CD4-positive, alpha-beta T cell treated with Interleukin-1 beta for 1 hour (primary cell): ENCODE measurements around the gene SGPP2.
"Not testable (repeated sequence)": the region's sequence is repeated elsewhere in the genome, so short reads cannot be mapped to it uniquely, and the experiment has no call there.

ENCODE experiments used
- DNase-seq, 2 donors: peaks; one replicate each; pipeline ENCODE4 v3.0.0-alpha.2; 2020 to 2022

The SGPP2 gene

DNA sequence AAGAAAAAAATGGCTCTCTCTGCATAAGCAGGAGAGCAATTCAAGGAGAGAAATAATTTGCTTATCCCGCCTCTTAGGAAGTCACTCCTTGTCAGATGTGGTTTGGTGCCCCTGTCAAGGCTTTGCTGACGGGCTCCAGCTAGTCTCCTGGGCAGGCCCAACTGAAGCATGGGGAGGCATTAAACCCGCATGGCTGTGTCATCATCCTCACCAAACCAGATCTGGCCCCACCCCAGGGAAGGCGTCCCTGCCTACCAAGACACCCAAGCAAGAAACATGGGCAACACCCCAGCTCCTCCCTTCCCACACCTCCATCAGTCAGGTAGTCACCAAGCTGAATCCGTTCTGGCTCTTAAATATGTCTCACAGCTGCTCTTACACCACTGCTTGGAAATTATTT, 108.0 kb downstream of the SGPP2 start:
- DNase-seq: no peak

DNA sequence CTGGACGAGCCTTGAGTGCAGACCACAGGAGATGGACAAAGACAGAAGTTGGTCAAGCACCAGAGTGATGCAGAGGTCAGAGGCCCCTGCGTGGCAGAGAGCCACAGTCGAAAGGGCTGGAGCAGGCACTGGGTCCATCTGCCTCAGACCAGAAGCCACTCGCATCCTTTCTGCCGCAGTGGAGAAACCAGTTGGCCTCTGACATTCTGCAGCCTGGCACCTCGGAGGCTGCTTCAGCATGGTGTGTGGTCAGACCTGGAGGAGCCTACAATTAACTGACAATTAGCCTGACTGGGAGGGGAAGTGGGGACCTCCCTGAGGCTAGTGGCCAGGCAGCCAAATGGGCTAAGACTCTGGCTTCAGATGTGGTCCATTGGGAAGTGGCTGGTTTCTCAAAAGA, 111.1 kb downstream of the SGPP2 start:
- no peak for DNase-seq

DNA sequence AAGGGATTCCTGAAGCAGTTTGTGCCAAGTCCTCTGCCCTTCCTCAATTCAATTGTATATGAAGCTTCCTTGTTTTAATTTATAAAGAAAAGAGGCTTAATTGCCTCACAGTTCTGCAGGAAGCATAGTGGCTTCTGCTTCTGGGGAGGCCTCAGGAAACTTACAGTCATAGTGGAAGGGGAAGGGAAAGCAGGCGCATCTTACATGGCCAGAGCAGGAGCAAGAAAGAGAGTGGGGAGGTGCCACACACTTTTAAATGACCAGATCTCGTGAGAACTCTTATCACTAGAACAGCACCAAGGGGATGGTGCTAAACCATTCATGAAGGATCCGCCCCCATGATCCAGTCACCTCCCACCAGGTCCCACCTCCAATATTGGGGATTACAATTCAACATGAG, 114.2 kb downstream of the SGPP2 start:
- no peak for DNase-seq

DNA sequence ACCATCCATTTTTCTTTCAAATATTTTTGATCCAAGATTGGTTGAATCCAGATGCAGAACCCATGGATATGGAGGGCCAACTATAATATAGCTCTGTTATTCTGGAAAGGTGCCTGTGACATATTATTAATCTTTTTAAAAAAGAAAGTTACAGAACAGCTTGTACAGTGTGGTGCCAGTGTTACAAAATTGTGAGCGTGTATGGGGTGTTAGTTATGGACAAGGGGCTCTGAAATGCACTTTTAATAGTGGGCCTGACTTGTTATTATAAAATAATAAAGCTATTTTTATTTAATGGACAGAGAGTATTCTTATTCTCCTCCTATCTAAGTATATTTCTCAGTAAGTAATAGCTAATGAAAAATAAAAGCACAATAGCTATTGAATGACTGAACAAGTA, 120.3 kb downstream of the SGPP2 start:
- no peak for DNase-seq

DNA sequence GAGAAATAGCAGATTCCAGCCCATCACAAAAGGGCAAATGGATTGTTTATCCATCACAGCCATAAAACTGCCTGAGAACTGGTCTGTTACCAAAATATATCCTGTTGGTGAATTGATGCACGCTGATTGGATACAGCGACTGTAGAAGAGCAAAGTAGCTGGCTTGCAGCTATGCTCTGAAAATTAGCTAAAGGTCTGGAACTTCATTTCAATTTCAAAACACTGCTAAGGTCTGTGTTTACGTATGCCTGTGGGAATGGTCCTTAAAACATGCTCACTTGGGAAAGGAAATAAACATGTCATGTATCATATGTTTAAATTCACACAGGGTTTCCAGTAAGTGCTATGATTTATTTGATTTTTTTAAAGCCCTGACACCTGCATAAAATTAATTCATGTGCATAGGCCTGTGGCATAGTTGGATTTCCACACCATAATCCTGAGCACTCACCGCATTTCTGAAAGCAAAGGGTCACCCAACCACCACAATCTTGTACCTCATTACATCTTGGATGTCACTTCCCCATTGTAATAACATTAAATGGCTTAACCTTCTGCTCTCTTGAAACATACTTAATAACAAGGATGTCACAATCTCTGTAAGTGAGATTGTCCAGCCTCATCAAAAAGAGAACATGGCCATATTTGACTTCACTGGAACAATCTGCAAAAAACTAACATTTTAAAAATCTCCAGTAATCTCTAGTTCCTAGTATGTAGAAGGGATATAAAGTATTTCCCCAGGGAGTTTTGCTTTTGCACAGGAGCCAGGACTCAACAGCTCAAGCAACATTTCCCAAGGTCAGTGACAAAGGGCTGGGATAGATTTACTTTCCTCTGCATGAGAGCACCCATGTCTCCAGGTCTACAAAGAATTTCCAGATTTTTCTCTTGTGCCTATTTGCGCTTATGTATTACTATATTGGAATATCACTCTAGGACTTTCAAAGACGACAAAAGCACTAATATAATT, 121.8 kb downstream of the SGPP2 start:
- no peak for DNase-seq

DNA sequence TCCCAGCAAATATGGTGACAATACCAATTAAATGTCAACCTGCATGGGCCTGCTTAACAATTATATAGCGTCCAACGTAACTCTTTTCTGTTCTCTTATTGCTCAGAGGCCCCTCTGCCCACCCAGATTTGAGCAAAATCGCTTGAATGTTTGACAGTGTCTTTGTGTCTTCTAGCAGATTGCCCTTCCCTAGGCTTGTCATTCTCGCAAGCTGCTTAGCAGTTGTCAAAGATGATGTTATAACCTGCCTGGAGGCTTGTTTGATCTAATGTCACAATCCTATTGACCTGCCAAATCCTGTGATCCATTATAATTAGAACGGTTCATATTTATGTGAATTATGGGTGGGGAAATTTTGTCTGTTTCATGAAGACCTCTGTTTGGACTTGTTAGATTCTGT, 122.7 kb downstream of the SGPP2 start:
- no peak for DNase-seq

DNA sequence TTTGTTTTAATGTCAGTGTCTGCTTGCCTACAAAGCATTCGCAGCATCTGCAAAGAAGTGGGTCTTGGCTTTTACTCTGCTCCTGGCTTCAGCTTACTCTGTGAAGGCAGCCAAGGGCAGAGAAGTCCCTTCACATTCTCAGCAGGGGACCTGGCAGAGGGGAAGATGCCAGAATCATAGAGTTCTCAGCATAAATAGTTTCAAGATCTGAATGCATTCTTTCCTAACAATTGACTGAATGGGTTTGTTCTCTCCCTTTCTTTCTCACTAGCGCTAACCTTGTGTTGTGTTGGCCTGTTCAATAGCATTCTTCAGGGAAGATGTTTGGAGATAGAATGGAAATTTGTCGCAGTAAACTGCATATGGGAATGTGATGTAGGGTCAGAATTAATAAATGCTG, 124.6 kb downstream of the SGPP2 start:
- DNase-seq: no peak

DNA sequence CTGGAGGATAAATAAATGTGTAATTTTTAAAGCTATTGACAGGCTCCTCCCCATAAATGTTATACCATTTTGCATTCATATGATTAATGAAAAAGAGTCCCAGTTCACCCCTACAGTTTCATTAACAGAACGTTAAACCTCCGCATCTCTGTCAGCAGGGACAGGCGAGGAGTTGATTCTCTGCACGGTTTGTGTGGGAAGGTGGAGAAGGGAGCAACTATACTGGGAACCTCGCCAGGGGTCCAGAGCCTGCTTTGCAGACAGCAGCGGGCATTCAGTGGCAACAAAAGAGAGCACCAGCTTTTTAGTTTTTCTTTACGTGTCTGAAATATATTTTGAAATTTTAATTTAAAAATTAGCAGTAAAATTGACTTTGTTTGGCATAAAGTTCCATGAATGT, 130.2 kb downstream of the SGPP2 start:
- DNase-seq: no peak

DNA sequence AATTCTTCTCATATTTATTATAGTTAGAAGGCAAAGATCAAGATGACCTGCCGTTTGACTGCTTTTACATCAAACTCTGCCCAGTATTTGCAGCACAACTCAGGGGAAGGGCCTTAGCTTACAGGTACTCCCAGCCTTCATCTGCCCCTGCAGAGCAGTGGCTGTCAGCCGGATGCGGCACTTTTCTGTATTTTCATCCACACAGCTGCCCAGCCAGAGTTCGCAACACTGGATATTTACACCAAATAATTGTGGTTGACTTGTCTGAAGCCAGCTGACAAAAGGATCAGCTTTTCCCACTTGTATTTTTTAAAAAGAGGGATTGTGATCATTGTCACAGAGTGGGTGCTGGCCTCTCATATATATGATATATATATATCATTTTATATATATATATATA, 136.8 kb downstream of the SGPP2 start:
- DNase-seq: no peak

DNA sequence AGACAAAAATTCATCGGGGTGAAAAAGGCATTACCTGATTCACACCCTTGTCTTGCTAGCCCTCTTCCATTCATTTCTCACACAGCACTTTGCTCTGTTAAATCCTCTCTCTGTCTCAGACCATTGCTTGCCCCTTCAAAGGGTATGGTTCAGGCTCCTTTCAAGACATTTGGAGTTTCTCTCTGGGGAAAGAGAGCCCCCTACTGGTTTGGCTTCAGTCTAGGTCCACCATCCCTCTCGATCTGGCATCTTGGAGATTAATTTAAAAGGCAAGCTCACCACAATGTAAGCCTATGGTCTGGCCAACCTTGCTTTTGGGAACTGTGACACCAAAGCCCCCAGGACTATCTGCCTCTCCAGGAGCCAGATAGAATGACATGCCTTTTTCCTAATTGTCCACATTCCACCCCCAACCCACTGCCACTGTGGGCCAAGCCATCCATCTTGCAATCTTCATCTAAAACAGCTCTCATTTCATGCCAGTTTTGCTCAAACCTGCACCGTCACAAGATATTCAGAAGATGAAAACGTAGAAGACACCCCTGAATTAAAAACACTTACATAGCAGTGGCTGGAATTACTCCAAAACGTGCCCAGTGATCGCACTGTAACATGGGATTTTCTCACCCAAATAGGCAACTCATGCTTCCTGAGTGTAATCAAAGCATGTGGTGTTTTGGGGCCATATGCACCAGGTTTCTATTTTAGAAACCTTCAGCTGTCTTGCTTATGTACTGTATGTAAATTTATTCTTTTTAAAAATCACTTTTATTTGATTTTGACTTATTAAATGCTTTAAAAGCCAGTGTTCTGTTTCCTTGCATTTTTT, 137.7 kb downstream of the SGPP2 start:
- peak; percentile 1 to 53 for DNase-seq

DNA sequence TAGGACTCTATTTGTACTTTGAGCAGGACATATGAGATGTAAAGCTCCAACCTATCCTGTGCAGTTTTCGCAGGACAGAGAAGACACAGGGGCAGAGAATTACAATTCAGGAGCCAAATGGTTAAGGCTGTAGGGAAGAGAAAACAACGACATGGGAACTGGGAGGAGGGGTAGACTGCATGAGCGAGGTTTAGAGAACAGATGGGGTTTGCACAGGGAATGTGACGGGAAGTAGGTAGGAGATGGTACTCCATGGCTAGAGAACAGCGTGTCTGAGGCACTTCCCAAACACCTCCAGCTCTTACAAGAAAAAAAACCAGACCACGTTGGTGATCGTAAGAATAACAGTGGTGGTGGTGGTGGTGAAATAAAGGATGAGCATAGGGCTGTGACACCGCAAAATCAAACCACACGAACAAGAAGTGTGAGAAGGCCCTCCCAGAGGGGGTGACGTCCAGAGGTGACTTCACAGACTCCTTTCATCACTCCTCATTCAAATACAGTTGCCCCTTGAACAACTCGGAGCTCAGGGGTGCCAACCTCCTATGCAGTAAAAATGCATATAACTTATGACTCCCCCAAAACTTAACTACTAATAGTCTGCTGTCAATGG, 138.9 kb downstream of the SGPP2 start:
- no peak for DNase-seq

DNA sequence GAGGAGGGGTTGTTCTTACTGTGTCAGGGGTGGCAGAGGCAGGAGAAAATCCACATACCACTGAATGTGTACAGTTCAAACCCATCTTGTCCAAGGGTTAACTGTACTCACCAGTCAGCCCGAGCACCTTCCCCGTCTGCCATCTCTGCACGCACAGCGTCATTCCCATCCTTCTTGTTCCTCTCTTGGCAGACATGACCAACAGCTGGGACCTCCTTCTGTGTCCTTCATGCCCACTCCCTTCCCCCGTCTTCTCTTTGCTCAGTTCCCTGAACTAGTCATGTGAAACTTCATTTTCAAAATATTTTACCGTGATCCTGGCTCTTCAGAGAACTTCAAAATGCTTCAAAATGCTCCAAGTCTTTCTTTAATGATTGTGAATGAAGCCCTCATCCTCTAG, 139.6 kb downstream of the SGPP2 start:
- no peak for DNase-seq

DNA sequence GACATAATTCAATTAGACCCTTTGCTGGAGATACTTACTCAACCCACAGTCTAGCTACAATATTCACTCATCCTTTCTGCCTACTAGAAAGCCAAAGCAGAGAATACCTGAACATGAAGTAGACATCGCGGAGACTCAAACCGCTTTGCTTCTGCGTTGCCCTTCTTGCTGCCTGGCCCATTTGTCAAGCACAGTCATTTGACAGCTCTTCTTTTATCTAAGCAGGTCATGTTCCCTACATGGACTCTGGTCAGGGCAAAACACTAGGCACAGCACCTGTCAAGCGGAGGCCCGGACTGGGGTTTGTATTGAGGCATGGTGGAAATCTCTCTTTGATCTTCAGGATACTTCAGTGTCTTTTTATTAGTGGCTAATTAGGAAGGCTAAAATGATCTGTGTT, 141.9 kb downstream of the SGPP2 start:
- no peak for DNase-seq

DNA sequence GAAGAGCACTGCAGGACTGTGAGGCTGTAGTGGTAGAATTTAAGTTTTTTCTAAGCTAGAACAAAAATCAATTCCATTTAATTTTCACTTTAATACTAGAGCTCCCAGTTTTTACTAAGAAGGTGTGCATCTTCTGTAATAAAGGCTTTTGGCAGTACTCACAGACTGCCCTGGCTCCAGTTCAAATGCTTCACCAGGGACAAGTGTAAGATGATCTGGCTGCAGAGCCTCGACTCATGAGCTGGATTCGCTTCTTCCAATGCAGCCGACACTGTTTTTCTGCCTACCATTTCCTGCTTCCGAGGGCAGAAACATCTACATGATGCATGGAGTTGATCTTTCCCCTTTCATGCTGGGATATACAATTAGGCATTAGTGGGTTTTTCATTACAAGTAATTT, 144.5 kb downstream of the SGPP2 start:
- no peak for DNase-seq

DNA sequence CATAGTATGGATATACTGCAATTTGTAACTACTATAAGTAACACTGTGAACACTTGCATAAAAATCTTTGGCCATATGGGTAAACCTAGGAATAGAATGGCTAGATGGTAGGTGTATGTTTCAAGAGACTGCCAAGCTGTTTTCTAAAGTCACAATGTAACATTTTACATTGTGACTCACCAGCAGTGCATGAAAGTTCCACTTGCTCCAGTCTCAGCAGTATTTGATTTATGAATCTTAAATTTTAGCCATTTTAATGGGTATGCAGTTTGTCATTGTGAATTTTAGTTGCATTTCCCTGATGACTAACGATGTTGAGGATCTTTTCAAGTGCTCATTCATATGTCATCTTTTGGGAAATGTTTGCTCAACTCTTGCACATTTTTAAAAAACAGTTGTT, 145.5 kb downstream of the SGPP2 start:
- DNase-seq: no peak

DNA sequence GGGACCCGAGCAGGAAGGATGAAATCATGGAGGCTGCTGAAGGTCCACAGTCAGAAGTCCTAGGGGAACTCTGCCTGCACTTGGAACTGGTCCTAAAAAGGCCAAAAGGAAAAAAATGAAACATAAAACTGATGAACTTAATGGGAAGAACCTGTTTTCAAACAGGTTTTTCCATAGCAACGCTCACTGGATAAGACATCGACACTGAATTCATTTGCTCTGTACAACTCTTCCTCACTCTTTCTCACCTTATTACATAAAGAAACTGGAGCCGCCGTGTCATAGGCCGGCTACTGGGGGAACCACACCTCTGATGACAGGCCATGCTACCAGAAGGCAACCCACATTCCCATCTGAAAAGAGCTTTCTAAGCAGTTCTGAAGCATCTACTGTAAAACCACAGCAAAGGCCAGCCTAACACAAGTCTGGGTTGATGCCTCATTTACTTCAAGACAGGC, 147.9 kb downstream of the SGPP2 start:
- no peak for DNase-seq

DNA sequence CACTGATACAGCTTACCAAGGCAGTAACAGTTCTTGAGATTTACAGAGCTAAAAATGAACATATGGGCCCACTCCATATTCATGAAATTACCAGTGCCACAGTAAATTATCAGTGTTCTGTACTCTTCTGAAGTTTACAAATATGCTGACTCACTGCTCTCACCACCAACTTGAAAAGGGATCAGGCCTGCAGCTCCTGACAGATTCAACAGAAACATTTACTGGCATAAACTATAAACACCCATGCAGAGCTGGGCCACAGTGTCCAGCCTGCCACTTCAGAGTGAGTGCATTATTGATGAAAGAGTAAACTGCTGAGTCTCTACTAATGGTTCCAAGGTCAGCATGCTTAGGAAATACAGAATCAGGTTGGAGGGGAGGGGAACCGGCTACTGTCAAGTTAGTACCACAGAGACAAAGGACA, 148.4 kb downstream of the SGPP2 start:
- no peak for DNase-seq

DNA sequence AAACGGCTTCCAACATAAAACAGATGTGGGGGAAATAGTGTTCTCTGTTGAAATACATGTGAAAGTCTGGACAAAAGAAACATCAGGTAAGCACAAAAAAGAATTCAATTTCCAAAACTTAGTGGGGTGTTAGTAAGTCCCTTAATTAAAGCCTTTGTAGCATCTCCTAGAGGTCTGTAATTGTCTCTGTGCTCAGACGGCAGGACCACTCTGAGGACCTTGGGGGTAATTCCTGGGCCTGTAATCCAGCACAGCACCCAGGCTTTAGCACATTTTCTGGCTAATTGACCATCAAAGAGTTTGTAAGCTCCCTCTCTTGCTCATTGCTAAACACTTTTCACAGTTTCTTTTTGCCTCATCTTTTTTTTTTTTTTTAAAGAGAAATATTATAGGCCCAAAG, 151.3 kb downstream of the SGPP2 start:
- DNase-seq: no peak

DNA sequence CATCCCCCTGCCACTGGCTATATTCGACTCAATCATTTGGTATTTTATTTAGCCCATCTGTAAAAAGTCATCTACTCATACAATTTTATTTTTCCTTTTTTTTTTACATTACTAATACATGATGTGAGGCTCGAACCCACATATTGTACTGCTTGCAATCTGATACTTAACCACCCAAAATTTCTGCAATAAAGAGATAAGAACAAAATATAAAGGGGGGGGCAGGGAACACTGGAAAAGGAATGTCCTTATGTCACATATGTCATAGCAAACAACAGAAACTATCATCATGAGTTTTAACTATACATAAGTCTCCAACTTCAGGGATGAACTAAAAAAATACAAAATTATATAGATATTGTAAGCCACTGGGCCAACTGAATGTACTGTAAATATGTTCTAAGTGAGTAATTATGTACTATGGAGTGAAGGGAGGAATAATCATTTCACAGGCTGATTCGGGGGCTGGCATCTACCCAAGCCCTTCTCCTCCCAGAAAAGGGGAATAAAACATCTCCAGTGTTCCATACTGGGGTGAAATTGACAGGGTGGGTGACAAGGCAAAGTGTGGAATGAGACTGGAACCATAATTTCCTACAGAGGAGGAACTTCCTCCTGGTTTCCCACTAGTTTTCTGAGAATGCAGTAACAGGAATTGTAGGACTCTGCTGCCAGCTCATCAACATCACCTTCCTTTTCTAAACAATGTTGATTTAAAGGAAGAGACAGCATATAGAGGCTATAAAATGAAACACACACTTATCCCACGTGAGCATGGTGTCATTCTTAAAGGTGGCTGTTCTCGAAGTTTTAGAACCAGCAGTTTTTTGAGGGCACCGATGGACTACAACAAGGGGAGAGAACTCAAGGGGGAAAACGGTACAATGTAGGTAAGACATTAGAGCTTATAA, 152.1 kb downstream of the SGPP2 start:
- DNase-seq: no peak

DNA sequence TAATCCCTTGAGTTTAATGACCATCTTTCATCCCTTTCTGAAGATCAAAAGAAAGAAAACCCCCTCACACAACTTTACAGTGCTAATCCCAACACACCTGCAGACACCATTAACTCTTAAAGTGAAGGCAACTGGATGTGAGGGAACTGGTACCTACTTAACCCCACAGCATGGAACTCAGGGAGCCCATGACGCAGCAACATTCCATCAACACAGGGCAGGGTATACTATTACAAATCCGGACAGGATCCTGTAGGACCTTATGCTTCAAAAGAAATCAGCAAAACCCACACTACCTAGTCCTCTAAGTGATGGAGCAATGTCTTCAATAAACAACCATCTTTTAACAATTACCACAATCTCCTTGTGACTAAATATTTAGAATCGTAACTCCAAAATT, 153.0 kb downstream of the SGPP2 start:
- no peak for DNase-seq

DNA sequence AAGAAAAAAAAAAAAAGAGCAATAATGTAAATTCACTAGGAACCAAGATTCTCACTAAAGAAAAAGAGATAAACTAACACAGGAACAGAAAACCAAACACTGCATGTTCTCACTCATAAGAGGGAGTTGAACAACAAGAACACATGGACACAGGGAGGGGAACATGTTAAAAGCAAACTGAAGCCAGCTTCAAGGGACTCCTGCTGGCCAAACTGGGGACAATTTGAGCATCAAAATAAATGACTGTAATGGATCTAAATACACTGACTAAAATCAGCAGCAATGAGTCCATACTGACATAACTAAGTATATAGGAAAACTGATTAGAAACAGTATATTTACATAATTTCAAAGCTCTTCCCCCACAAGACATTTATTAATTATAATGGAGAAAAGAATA, 158.6 kb downstream of the SGPP2 start:
- no peak for DNase-seq

DNA sequence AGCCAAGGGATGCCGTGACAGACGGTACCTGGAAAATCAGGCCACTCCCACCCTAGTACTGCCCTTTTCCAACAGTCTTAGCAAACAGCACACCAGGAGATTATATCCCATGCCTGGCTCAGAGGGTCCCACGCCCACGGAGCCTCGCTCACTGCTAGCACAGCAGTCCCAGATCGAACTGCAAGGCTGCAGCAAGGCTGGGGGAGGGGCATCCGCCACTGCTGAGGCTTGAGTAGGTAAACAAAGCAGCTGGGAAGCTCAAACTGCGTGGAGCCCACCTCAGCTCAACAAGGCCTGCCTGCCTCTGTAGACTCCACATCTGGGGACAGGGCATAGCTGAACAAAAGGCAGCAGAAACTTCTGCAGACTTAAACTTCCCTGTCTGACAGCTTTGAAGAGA, 160.2 kb downstream of the SGPP2 start:
- DNase-seq: not testable (repeated sequence)
